GM18868 (cell line): ENCODE data around the gene ITPK1.

Experiments used
- ATAC-seq: cut with Tn5 transposase; IDR thresholded peaks from one replicate; pipeline ENCODE4 v1.9.1; 2021; ENCODE audit warnings: mild to moderate bottlenecking, moderate library complexity; ENCODE audit not compliant: unreplicated experiment

The ITPK1 gene

GRCh38 chr14:92905667-92906066, 210.1 kb downstream of the ITPK1 start:
- ATAC-seq = no peak

GRCh38 chr14:92903359-92903758, 212.4 kb downstream of the ITPK1 start:
- ATAC-seq = no peak

GRCh38 chr14:92902726-92903125, 213.0 kb downstream of the ITPK1 start:
- no peak for ATAC-seq

GRCh38 chr14:92902191-92902590, 213.5 kb downstream of the ITPK1 start:
- no peak for ATAC-seq

GRCh38 chr14:92900660-92901059, 215.1 kb downstream of the ITPK1 start:
- no peak for ATAC-seq

- ATAC-seq = no peak
These were observed 217.1 kb downstream of the ITPK1 start for GRCh38 chr14:92898566-92899131.

- ATAC-seq = no peak
These were observed 217.7 kb downstream of the ITPK1 start for GRCh38 chr14:92897922-92898565.

GRCh38 chr14:92895352-92895878, 220.3 kb downstream of the ITPK1 start:
- ATAC-seq = no peak

- ATAC-seq = no peak
These were observed 223.1 kb downstream of the ITPK1 start for GRCh38 chr14:92892589-92892988.

- no peak for ATAC-seq
These were observed 224.7 kb downstream of the ITPK1 start for GRCh38 chr14:92890830-92891588.

- ATAC-seq = no peak
These were observed 226.8 kb downstream of the ITPK1 start for GRCh38 chr14:92888896-92889295.

- ATAC-seq = no peak
These were observed 228.6 kb downstream of the ITPK1 start for GRCh38 chr14:92887157-92887556.
